Measurements from ENCODE around the gene ZNF408. TPM values are rescaled to one million over a fixed set of nuclear protein-coding genes. Genes with fewer than 3 reads are reported as not detected.

Gene ZNF408
- total and polyA plus RNA-seq, 2 donors (not counting 3 experiments of a cell fraction or from before 2014, with no cell fraction given) = 7.8 to 10.9 TPM

DNA sequence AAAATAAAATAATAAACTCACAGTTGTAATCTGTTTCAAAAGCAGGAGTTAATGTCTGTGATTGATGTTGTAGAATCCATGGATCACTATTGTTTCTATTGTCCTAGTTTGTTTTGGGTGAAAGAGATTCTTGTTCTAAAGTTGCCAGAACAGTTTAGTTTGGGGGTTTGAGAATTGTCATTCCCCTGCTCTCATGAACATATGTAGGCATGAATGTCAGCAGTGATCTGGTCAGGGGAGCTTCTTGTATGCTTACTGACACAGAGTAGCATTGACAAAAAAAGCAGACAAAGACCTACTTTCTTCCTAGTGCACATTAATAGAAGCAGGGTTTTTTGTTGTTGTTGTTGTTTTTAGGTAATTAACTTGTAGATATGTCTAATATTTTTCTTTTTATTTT is 39.0 kb upstream of the ZNF408 start:
- dilution Hi-C loops (cut with MboI; ENCODE audit: extremely low pct_ligation_motif_present, low sequenced_read_pairs) (no loop called here), intact Hi-C loops (cut with micrococcal nuclease) (no loop called here)
- no TSS peak for BruUV-seq (replicated peaks)
- POLR2A ChIA-PET = no interaction called here
- FAIRE-seq (no peak), DNase-seq (ENCODE audit: low read depth, low spot score) (no peak)
- H3K27me3 ChIP-seq (ENCODE audit: control insufficient read depth in 2 of 2, insufficient read depth in 2 of 2, low read length in 2 of 2) = no peaks in the 10 kb centered on the region
- H3K36me3 ChIP-seq (ENCODE audit: control insufficient read depth in 2 of 2, extremely low read depth in 1 of 2, insufficient read depth in 2 of 2, low read length in 2 of 2) = peaks cover 6 to 28% of the 10 kb centered on the region in 2 experiments
- no peaks in the 10 kb centered on the region for H3K9me1 ChIP-seq (replicated peaks; ENCODE audit: control insufficient read depth, extremely low read depth, insufficient read depth, low read length)
- H4K20me1 ChIP-seq (replicated peaks; ENCODE audit: control insufficient read depth, extremely low read depth, insufficient read depth, low read length) = no peaks in the 10 kb centered on the region
- no peak overlapping the region for H3K27ac ChIP-seq (ENCODE audit: insufficient read depth, low read depth, low read length)
- H3K9ac ChIP-seq (replicated peaks; ENCODE audit: extremely low read depth, insufficient read depth, low read length) = no peak overlapping the region
- CTCF ChIA-PET = no interaction called here
- H3K4me1 ChIP-seq (ENCODE audit: control insufficient read depth, extremely low read depth, insufficient read depth, low read length) = peaks cover 18% of the 10 kb centered on the region
- no peaks in the 10 kb centered on the region for H3K9me3 ChIP-seq (replicated peaks; ENCODE audit: control insufficient read depth, insufficient read depth, low read length)
- H3K4me3 ChIP-seq (replicated peaks in 1 of 3; ENCODE audit: insufficient read depth in 1 of 3, low read depth in 1 of 3, low read length in 3 of 3) = no peak overlapping the region
- no peaks in the 10 kb centered on the region for H3K79me2 ChIP-seq (ENCODE audit: control insufficient read depth, insufficient read depth, low read length)
- no peak overlapping the region for H2AFZ ChIP-seq (ENCODE audit: low read depth, low read length)
- H3K4me2 ChIP-seq (ENCODE audit: insufficient read depth, low read length) = no peak overlapping the region
- TF ChIP-seq, protein P1, sequence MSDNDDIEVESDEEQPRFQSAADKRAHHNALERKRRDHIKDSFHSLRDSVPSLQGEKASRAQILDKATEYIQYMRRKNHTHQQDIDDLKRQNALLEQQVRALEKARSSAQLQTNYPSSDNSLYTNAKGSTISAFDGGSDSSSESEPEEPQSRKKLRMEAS (IDR thresholded peaks at IDR 0.05; ENCODE audit: insufficient read depth, insufficient read length) = no peak
- TF ChIP-seq POLR2A (IDR thresholded peaks at IDR 0.05; ENCODE audit: low read depth, low read length) = no peak
- TF ChIP-seq JUN (IDR thresholded peaks at IDR 0.05; ENCODE audit: borderline replicate concordance, insufficient read depth, insufficient read length, low read depth) = no peak
- no peak for TF ChIP-seq MYC (IDR thresholded peaks at IDR 0.05; ENCODE audit: low read depth, low read length)
- TF ChIP-seq POLR2AphosphoS5 (IDR thresholded peaks at IDR 0.05; ENCODE audit: insufficient read depth, low read depth, low read length) = no peak
- no peak for TF ChIP-seq GATA2 (IDR thresholded peaks at IDR 0.05; ENCODE audit: insufficient read depth, insufficient read length, low read depth, low read length)
- TF ChIP-seq, protein P2, sequence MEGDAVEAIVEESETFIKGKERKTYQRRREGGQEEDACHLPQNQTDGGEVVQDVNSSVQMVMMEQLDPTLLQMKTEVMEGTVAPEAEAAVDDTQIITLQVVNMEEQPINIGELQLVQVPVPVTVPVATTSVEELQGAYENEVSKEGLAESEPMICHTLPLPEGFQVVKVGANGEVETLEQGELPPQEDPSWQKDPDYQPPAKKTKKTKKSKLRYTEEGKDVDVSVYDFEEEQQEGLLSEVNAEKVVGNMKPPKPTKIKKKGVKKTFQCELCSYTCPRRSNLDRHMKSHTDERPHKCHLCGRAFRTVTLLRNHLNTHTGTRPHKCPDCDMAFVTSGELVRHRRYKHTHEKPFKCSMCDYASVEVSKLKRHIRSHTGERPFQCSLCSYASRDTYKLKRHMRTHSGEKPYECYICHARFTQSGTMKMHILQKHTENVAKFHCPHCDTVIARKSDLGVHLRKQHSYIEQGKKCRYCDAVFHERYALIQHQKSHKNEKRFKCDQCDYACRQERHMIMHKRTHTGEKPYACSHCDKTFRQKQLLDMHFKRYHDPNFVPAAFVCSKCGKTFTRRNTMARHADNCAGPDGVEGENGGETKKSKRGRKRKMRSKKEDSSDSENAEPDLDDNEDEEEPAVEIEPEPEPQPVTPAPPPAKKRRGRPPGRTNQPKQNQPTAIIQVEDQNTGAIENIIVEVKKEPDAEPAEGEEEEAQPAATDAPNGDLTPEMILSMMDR (IDR thresholded peaks at IDR 0.05; ENCODE audit: extremely low read depth in 1 of 2, insufficient read depth in 1 of 2, low read depth in 1 of 2, low read length in 2 of 2) = no peak
- TF ChIP-seq EZH2 (IDR thresholded peaks at IDR 0.05; ENCODE audit: borderline replicate concordance, low read depth, low read length, severe bottlenecking) = no peak
- no peak for TF ChIP-seq FOS (IDR thresholded peaks at IDR 0.05; ENCODE audit: borderline replicate concordance, insufficient read depth, low read length)

All from endothelial cell of umbilical vein (primary cell).